Large intestine (tissue), 3 donors: ENCODE data around the gene DHX57. TPM values are rescaled to one million over a fixed set of nuclear protein-coding genes. Genes with fewer than 3 reads are reported as not detected.
A peak's percentile ranks its signal among the peaks of the same experiment; 100 is the strongest.
"Not testable (repeated sequence)": the region's sequence is repeated elsewhere in the genome, so short reads cannot be mapped to it uniquely, and the experiment has no call there.

ENCODE experiments used
- DNase-seq, 2 donors: peaks; one replicate each; pipeline versions ENCODE4 v3.0.0 to v3.0.0-alpha.2; 2013
- H3K27ac ChIP-seq: one replicate; pipeline ENCODE4 v1.5.1; 2013; ENCODE audit warnings: low read length
- H3K27me3 ChIP-seq: 2 replicates; pipeline ENCODE4 v1.6.1; 2013; ENCODE audit warnings: low read length; ENCODE audit not compliant: control insufficient read depth, insufficient read depth
- H3K36me3 ChIP-seq: 2 replicates; pipeline ENCODE4 v1.6.1; 2013; ENCODE audit warnings: low read length; ENCODE audit not compliant: control insufficient read depth, insufficient read depth
- H3K4me1 ChIP-seq: one replicate; pipeline ENCODE4 v1.6.1; 2013; ENCODE audit warnings: low read length; ENCODE audit not compliant: control insufficient read depth, insufficient read depth
- H3K4me3 ChIP-seq: one replicate; pipeline ENCODE4 v1.5.1; 2013; ENCODE audit warnings: low read length
- H3K9me3 ChIP-seq: one replicate; pipeline ENCODE4 v1.6.1; 2013; ENCODE audit warnings: mild to moderate bottlenecking, low read depth, low read length, moderate library complexity; ENCODE audit not compliant: control insufficient read depth
- WGBS: methylation state at CpG from one replicate; pipeline ENCODE4 v1.1.5; 2013; ENCODE audit warnings: low lambda C conversion rate; ENCODE audit not compliant: insufficient coverage; 5-methylcytosine and 5-hydroxymethylcytosine counted together
- polyA plus RNA-seq: library from polyadenylated mRNA; unstranded; fragments of 120-200 nt; gene quantifications from one replicate; pipeline ENCODE4 v1.2.1, GENCODE V29; 2013

DHX57 gene
- polyA plus RNA-seq, 1 donor, result 15.2 TPM

DNA sequence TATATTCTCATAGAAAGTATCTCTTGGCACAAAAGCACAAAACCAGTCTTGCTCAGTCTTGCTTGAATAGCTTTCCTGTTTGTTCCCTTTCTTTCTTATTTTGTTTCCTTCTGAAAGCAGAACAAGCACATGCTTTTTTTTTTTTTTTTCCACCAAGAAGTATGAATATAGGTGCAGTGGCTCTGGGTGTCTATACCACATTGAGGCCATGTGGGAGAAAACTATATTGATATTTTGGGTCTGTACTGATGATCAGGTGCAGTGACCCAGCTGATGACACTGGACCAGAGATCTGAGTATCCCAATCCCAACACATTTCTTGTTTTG lies 69.0 kb downstream of the DHX57 start:
- DNase-seq, result no peak
- H3K9me3 ChIP-seq, result no peaks in the 10 kb centered on the region
- peaks cover 43% of the 10 kb centered on the region for H3K36me3 ChIP-seq
- H3K4me3 ChIP-seq, result no peak overlapping the region
- no peak overlapping the region for H3K27ac ChIP-seq
- H3K4me1 ChIP-seq, result no peaks in the 10 kb centered on the region
- H3K27me3 ChIP-seq, result no peaks in the 10 kb centered on the region

DNA sequence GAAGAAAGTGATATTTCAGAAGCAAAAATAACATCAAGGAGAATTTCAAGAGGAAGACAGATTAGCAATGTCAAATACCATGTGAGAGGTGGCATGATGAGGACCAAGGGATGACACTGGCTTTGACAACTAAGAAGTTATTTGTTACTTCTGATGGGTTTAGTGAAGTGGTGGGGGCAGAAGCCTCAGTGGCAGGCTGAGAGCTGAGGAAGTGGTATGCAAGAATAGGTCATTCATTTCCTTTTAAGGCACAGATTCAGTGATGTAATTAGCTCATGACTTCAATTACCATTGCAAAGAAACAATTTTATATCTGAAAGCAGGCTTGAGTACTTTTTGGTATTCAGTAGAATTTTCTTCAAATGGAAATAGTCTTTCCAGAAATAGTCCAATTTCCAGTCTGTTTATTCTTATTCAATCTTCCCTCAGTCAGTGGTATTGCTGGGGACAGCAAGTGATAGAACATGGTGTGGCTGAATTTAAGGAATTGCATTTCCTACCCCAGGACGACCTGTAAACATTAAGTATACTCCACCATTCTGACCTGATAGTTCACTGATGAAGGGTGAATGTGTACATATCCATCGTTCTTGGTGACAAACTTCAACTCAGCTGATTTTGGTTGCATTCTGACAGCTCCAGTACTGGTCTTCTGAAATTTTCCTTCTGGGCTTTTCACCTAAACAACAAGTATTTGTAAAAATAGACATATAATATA lies 69.6 kb downstream of the DHX57 start:
- Histone ChIP-seq H3K4me1 (no peaks in the 10 kb centered on the region), H3K36me3 (peaks cover 39% of the 10 kb centered on the region), H3K4me3 (no peak overlapping the region), H3K27me3 (no peaks in the 10 kb centered on the region), H3K9me3 (no peaks in the 10 kb centered on the region), H3K27ac (no peak overlapping the region)
- DNase-seq, result no peak
- no CpG with 5 or more reads among the region's 2 CpGs for WGBS

- peaks cover 14% of the 10 kb centered on the region for H3K36me3 ChIP-seq
- H3K9me3 ChIP-seq, result no peaks in the 10 kb centered on the region
- no peak for DNase-seq
- WGBS, result no CpG with 5 or more reads among the region's 3 CpGs
- H3K4me3 ChIP-seq, result no peak overlapping the region
- H3K27me3 ChIP-seq, result no peaks in the 10 kb centered on the region
- H3K27ac ChIP-seq, result no peak overlapping the region
- peaks cover 17% of the 10 kb centered on the region for H3K4me1 ChIP-seq
Observed at GRCh38 chr2:38797953-38798352, 77.8 kb downstream of the DHX57 start.

DNA sequence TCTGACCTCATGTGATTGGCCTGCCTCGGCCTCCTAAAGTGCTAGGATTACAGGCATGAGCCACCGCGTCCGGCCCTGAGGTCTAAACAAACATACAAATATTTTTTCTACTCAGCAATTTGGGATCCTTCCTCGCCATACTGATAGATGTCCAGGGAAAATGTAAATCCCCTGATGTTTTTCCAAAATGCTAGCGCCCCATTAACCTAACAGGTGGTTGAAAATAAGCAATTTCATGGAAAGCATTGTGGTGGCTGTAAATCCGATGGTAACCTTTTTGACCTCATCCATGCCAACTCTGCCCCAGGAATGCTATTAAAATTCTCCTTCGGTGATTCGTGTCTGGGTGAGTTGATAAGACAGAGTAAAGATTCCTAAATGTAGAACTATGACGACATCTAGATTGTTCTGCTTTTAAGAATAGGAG lies 78.5 kb downstream of the DHX57 start:
- 60% methylated on average over 1 of the region's 10 CpGs for WGBS
- H3K27ac ChIP-seq, result no peak overlapping the region
- H3K9me3 ChIP-seq, result no peaks in the 10 kb centered on the region
- H3K4me1 ChIP-seq, result peaks cover 22% of the 10 kb centered on the region
- no peak for DNase-seq
- H3K36me3 ChIP-seq, result peaks cover 9% of the 10 kb centered on the region
- H3K4me3 ChIP-seq, result no peak overlapping the region
- H3K27me3 ChIP-seq, result no peaks in the 10 kb centered on the region

GRCh38 chr2:38795016-38795415 lies 80.7 kb downstream of the DHX57 start:
- DNase-seq, H3K9me3 ChIP-seq, H3K4me3 ChIP-seq, H3K36me3 ChIP-seq, H3K27me3 ChIP-seq: not testable (repeated sequence)
- WGBS, result 20% methylated on average over 1 of the region's 7 CpGs
- Histone ChIP-seq H3K27ac (peak overlapping the region; percentile 72), H3K4me1 (peaks cover 25% of the 10 kb centered on the region)

DNA sequence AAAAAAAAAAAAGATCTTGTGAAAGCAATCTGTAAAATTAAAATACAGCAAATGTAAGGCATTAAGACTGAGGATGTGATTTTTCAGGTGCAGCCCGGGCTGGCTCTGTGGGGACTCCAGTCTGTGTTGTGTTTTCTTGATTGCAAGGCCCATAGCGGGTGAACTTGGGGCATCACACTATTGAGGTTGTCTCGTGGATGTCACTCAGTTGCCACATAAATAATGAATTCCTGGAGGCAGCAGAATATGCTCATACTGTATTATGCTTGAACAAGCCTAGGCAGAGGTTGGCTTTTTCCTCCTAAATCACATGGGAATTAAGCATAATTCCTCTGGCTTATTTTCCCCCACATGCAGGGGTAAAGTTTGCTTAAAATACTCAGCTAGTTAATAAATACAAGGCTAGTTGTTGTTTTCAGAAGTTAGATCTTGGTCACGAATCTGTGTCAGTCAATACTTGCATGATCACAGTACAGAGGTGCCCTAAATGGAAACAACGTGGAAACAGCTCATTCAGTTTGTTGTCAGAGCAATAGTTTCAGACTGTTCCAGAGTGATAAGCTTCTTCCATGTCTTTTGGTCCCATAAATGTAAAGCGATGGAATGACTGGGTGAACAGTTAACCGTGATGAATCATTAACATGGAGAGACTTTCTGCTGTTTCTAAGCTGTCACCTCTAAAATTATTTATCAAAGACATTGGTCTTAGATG lies 81.3 kb downstream of the DHX57 start:
- DNase-seq, result peak; percentile 56 to 87
- Histone ChIP-seq H3K4me3 (no peak overlapping the region), H3K36me3 (peaks cover 3% of the 10 kb centered on the region), H3K9me3 (peaks cover 3% of the 10 kb centered on the region), H3K27ac (peak overlapping the region; percentile 72), H3K27me3 (no peaks in the 10 kb centered on the region), H3K4me1 (peaks cover 27% of the 10 kb centered on the region)
- WGBS, result no CpG with 5 or more reads among the region's 7 CpGs

DNA sequence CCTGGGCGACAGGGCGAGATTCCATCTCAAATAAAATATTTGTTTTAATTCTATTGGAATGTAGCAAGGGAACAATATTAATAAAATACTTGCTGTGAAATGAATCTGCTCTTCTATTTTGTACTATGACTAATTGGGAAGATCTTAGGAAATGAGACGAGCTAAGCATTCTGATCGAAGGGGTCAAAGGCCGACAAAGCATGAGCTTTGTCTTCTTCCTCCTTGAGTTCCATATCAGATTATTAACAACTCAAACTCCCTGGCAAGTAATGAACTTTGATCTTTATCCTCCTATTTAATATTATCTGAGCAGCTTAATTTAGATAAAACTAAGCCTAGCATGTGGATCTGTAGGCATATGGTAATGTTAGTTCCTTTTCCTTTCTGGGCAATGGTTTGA lies 82.2 kb downstream of the DHX57 start:
- no peaks in the 10 kb centered on the region for H3K27me3 ChIP-seq
- H3K36me3 ChIP-seq, result peaks cover 3% of the 10 kb centered on the region
- peaks cover 27% of the 10 kb centered on the region for H3K4me1 ChIP-seq
- peak; percentile 82 to 90 for DNase-seq
- peak overlapping the region; percentile 73 for H3K27ac ChIP-seq
- peaks cover 8% of the 10 kb centered on the region for H3K9me3 ChIP-seq
- whole genome bisulfite sequencing, result 0% methylated on average over 2 of the region's 5 CpGs
- no peak overlapping the region for H3K4me3 ChIP-seq

- H3K4me3 ChIP-seq, result no peak overlapping the region
- H3K27ac ChIP-seq, result peak overlapping the region; percentile 73
- no peaks in the 10 kb centered on the region for H3K27me3 ChIP-seq
- no CpG with 5 or more reads among the region's 2 CpGs for WGBS
- H3K9me3 ChIP-seq, result peaks cover 8% of the 10 kb centered on the region
- no peaks in the 10 kb centered on the region for H3K36me3 ChIP-seq
- no peak for DNase-seq
- peaks cover 27% of the 10 kb centered on the region for H3K4me1 ChIP-seq
Observed at GRCh38 chr2:38792751-38793150, 83.0 kb downstream of the DHX57 start.

DNA sequence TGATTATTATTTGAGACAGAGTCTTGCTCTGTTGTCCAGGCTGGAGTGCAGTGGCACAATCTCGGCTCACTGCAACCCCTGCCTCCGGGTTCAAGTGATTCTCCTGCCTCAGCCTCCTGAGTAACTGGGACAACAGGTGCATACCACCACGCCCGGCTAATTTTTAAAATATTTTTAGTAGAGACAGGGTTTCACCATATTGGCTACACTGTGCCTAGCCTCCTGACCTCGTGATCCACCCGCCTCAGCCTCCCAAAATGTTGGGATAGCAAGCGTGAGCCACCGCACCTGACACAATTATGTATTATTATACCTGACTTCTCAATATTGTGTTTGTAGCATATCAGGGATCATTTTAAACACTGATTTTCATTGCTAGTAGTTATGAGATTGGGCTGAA lies 83.4 kb downstream of the DHX57 start:
- H3K4me1 ChIP-seq, result peaks cover 27% of the 10 kb centered on the region
- not testable (repeated sequence) for DNase-seq, H3K36me3 ChIP-seq, H3K9me3 ChIP-seq, H3K27me3 ChIP-seq, H3K4me3 ChIP-seq
- WGBS, result 90% methylated on average over 2 of the region's 8 CpGs
- peak overlapping the region; percentile 73 for H3K27ac ChIP-seq

- no peaks in the 10 kb centered on the region for H3K36me3 ChIP-seq
- no peak for DNase-seq
- H3K4me1 ChIP-seq, result peaks cover 27% of the 10 kb centered on the region
- no peak overlapping the region for H3K27ac ChIP-seq
- no peaks in the 10 kb centered on the region for H3K27me3 ChIP-seq
- no peak overlapping the region for H3K4me3 ChIP-seq
- peaks cover 8% of the 10 kb centered on the region for H3K9me3 ChIP-seq
- no CpG with 5 or more reads among the region's 1 CpG for WGBS
Observed at GRCh38 chr2:38791744-38792143, 84.0 kb downstream of the DHX57 start.

DNA sequence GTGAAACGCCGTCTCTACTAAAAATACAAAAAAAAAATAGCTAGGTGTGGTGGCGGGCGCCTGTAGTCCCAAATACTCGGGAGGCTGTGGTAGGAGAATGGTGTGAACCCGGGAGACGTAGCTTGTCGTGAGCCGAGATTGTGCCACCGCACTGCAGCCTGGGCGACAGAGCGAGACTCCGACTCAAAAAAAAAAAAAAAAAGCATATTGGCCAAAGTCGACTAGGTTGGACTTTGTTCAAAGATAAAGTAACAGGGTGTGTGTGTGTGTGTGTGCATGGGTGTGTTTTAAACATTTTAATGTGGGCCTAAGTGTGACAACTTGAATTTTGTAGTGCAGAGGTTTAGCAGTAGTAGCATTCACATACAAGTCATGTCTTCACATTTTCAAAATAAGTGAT lies 86.0 kb downstream of the DHX57 start:
- WGBS, result no CpG with 5 or more reads among the region's 14 CpGs
- H3K4me3 ChIP-seq, result no peak overlapping the region
- DNase-seq, result peak; percentile 58 to 87
- H3K27ac ChIP-seq, result peak overlapping the region; percentile 72
- H3K9me3 ChIP-seq, result peaks cover 8% of the 10 kb centered on the region
- H3K27me3 ChIP-seq, result no peaks in the 10 kb centered on the region
- H3K36me3 ChIP-seq, result no peaks in the 10 kb centered on the region
- H3K4me1 ChIP-seq, result peaks cover 24% of the 10 kb centered on the region
